Measurements from ENCODE around the gene SLC2A10.

DNA sequence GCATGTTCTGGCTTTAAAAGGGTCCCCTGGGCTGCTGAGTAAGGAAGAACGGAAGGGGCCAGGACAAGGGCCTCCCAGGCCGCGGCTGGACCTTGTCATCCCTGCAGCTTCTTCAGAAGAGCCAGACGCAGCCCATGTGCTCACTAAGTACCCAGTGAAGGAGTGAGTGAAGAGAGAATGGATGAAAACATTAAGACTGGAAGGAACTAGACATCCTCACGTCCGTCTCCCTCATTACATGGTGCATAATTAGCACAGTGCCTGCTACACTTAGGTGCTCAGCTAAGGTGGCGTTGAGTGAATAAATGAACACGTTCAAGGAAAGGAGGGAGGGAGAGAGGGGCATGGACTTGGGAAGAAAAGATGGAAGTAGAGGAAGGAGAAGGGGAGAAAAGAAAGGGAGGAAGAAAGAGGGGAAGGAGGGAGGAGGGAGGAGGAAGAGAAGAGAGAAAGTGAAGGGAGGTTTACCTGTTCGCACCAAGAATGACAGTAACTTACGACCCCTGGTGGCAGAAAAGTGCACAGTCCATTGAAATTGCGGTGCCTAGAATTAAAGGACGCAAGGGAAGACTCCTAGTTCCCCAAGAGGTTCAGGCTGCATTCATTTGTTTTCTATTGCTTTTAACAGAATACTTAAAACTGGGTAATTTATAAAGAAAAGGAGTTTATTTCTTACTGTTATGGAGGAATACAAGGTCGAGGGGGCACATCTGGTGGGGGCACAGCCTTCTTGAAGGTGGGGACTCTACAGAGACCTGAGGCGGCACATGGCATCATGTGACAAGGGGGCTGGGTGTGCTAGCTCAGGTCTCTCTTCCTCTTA lies 28.2 kb upstream of the SLC2A10 start:
- no peak for TF ChIP-seq ZNF384 (IDR thresholded peaks at IDR 0.05)
- TF ChIP-seq FOXK2 (IDR thresholded peaks at IDR 0.05): no peak
- no peak for TF ChIP-seq HDGF (IDR thresholded peaks at IDR 0.05; ENCODE audit: borderline replicate concordance)
- TF ChIP-seq SP1 (IDR thresholded peaks at IDR 0.05): no peak
- TF ChIP-seq, protein P1, sequence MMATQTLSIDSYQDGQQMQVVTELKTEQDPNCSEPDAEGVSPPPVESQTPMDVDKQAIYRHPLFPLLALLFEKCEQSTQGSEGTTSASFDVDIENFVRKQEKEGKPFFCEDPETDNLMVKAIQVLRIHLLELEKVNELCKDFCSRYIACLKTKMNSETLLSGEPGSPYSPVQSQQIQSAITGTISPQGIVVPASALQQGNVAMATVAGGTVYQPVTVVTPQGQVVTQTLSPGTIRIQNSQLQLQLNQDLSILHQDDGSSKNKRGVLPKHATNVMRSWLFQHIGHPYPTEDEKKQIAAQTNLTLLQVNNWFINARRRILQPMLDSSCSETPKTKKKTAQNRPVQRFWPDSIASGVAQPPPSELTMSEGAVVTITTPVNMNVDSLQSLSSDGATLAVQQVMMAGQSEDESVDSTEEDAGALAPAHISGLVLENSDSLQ (IDR thresholded peaks at IDR 0.05): no peak
- no peak for TF ChIP-seq ELF4 (IDR thresholded peaks at IDR 0.05)
- no peak for TF ChIP-seq BHLHE40 (IDR thresholded peaks at IDR 0.05; ENCODE audit: borderline replicate concordance)
- TF ChIP-seq FOXM1 (IDR thresholded peaks at IDR 0.05; ENCODE audit: borderline replicate concordance): no peak
- TF ChIP-seq NFRKB (IDR thresholded peaks at IDR 0.05): no peak
- no peak for TF ChIP-seq CTBP1 (IDR thresholded peaks at IDR 0.05; ENCODE audit: borderline replicate concordance)
- TF ChIP-seq ARNT (IDR thresholded peaks at IDR 0.05): no peak

Measured in HEK293T (cell line).